Mammary epithelial cell (primary cell): ENCODE measurements around the gene ITGB7.

Experiments
- EZH2 ChIP-seq: IDR thresholded peaks from 2 replicates; pipeline ENCODE4 v1.6.1; 2012; ENCODE audit warnings: low read length, inconsistent platforms, borderline replicate concordance
- TF ChIP-seq, protein P1 (sequence below), 2 donors: IDR thresholded peaks in 1 of 2; conservative IDR thresholded peaks in 1 of 2; 2 replicates each; pipeline ENCODE4 v1.5.1; 2011 to 2012; ENCODE audit warnings: inconsistent platforms in 2 of 2, low read length in 2 of 2, mild to moderate bottlenecking in 2 of 2, control low read depth in 1 of 2, low read depth in 1 of 2; ENCODE audit not compliant: insufficient read depth in 1 of 2; ENCODE audit errors: extremely low read depth in 1 of 2

GRCh38 chr12:53187145-53187899 is 19.7 kb downstream of the ITGB7 start:
- TF ChIP-seq, protein P1, sequence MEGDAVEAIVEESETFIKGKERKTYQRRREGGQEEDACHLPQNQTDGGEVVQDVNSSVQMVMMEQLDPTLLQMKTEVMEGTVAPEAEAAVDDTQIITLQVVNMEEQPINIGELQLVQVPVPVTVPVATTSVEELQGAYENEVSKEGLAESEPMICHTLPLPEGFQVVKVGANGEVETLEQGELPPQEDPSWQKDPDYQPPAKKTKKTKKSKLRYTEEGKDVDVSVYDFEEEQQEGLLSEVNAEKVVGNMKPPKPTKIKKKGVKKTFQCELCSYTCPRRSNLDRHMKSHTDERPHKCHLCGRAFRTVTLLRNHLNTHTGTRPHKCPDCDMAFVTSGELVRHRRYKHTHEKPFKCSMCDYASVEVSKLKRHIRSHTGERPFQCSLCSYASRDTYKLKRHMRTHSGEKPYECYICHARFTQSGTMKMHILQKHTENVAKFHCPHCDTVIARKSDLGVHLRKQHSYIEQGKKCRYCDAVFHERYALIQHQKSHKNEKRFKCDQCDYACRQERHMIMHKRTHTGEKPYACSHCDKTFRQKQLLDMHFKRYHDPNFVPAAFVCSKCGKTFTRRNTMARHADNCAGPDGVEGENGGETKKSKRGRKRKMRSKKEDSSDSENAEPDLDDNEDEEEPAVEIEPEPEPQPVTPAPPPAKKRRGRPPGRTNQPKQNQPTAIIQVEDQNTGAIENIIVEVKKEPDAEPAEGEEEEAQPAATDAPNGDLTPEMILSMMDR (conservative IDR thresholded peaks at IDR 0.05 in 1 of 2, IDR thresholded peaks at IDR 0.05 in 1 of 2; ENCODE audit: extremely low read depth in 1 of 2, insufficient read depth in 1 of 2, low read depth in 1 of 2, low read length in 2 of 2), result no peak
- TF ChIP-seq EZH2, result no peak
